Ovary (tissue), 9 donors: ENCODE results near the gene VPS13A. TPM values are rescaled to one million over a fixed set of nuclear protein-coding genes. Genes with fewer than 3 reads are reported as not detected.

Source experiments
- DNase-seq, 5 donors: peaks; one replicate each; pipeline ENCODE4 v3.0.0-alpha.2; 2019 to 2020
- H3K27ac ChIP-seq, 2 donors: fragments of 200-600 bp; one replicate each; pipeline versions ENCODE4 v1.5.1 to v1.8.0; 2019 to 2022
- H3K27me3 ChIP-seq: fragments of 200-600 bp; one replicate; pipeline ENCODE4 v1.8.0; 2022
- H3K36me3 ChIP-seq: fragments of 200-600 bp; sonication (generic); one replicate; pipeline ENCODE4 v1.5.1; 2019
- H3K4me1 ChIP-seq: one replicate; pipeline ENCODE4 v1.8.1; 2013; ENCODE audit warnings: mild to moderate bottlenecking, moderate library complexity; ENCODE audit not compliant: insufficient read depth
- H3K4me3 ChIP-seq: fragments of 200-600 bp; sonication (generic); one replicate; pipeline ENCODE4 v1.5.1; 2017
- H3K9me3 ChIP-seq, 2 donors: fragments of 200-600 bp in 1 of 2; sonication (generic) in 1 of 2; one replicate each; pipeline versions ENCODE4 v1.5.1 to v1.8.1; 2013 to 2019; ENCODE audit warnings: mild to moderate bottlenecking in 1 of 2, moderate library complexity in 1 of 2
- EP300 ChIP-seq: sonication (generic); formaldehyde crosslinking; IDR thresholded peaks from one replicate; pipeline ENCODE4 v1.6.1; 2017; ENCODE audit warnings: antibody characterized with exemption
- POLR2A ChIP-seq: fragments of 450-650 bp; IDR thresholded peaks from one replicate; pipeline ENCODE4 v1.6.1; 2017; ENCODE audit warnings: antibody characterized with exemption, mild to moderate bottlenecking, moderate library complexity
- WGBS, 3 donors: extraction: QIAGEN DNeasy Blood & Tissue Kit in 1 of 3; methylation state at CpG; one replicate each; pipeline versions ENCODE4 v1.1.5 to v1.1.7; 2013 to 2017; 5-methylcytosine and 5-hydroxymethylcytosine counted together
- intact Hi-C, 4 donors: fragments of 100-400 bp; cut with DNase I; formaldehyde crosslinking; loops; one replicate each; pipeline versions ENCODE4 v1.11.0 to v1.15.1; 2022 to 2023
- polyA plus RNA-seq, 2 donors: library from polyadenylated mRNA; stranded (reverse); fragments of 200-250 nt in 1 of 2; fragments of 350-450 nt in 1 of 2; fragmentation: Illumina TruSeq in 1 of 2; extraction: RNeasy Lipid Tissue Mini Kit (QIAGEN cat#74804) in 1 of 2; gene quantifications; one replicate each; pipeline ENCODE4 v1.2.3, GENCODE V29; 2013 to 2014
- total RNA-seq, 7 donors: library from RNA; depleted of rRNA in 2 of 7; stranded (reverse); fragments of >200 nt in 2 of 7; fragmentation: NEBNext Ultra II Directional in 3 of 7; extraction: Animal tissue kit (Norgen Biotek cat#: 25700) in 3 of 7; gene quantifications; one replicate each; pipeline versions ENCODE4 v1.1.0 to v1.2.4, GENCODE V29; 2016 to 2023
- TF ChIP-seq, protein P1 (sequence below), 3 donors: fragments of 450-650 bp in 2 of 3; fragments of 200-600 bp in 1 of 3; IDR thresholded peaks; one replicate each; pipeline versions ENCODE4 v1.5.1 to v1.8.0; 2016 to 2022; ENCODE audit warnings: antibody characterized with exemption in 3 of 3, mild to moderate bottlenecking in 1 of 3
- donor health status: DM: no; HTN: no; CAD: no; lungs with moderate emphysema.
- donor health status: DM: no; HTN: no; CAD: no.
- donor health status: Bipolar disorder and iron deficiency.
- donor health status: DM: yes; HTN: yes; CAD: no.
- donor health status: DM: no; HTN: no; CAD: no.
- donor health status: DM: yes; HTN: yes; CAD: no.

VPS13A gene
- total and polyA plus RNA-seq, 9 donors: 3.5 to 46.6 (median 13.5) TPM

GRCh38 chr9:77422969-77423368 is 245.6 kb downstream of the VPS13A start:
- Histone ChIP-seq H3K9me3 (no peaks in the 10 kb centered on the region), H3K36me3 (no peaks in the 10 kb centered on the region), H3K27me3 (no peaks in the 10 kb centered on the region), H3K4me3 (no peak overlapping the region), H3K27ac (no peak overlapping the region), H3K4me1 (no peaks in the 10 kb centered on the region)
- no peak for DNase-seq
- 95 to 98% (median 97%) methylated on average over 3 of the region's 3 CpGs for WGBS, 3 donors
- TF ChIP-seq, protein P1, sequence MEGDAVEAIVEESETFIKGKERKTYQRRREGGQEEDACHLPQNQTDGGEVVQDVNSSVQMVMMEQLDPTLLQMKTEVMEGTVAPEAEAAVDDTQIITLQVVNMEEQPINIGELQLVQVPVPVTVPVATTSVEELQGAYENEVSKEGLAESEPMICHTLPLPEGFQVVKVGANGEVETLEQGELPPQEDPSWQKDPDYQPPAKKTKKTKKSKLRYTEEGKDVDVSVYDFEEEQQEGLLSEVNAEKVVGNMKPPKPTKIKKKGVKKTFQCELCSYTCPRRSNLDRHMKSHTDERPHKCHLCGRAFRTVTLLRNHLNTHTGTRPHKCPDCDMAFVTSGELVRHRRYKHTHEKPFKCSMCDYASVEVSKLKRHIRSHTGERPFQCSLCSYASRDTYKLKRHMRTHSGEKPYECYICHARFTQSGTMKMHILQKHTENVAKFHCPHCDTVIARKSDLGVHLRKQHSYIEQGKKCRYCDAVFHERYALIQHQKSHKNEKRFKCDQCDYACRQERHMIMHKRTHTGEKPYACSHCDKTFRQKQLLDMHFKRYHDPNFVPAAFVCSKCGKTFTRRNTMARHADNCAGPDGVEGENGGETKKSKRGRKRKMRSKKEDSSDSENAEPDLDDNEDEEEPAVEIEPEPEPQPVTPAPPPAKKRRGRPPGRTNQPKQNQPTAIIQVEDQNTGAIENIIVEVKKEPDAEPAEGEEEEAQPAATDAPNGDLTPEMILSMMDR (IDR thresholded peaks at IDR 0.05): no peak
- no peak for TF ChIP-seq POLR2A
- no peak for TF ChIP-seq EP300
- intact Hi-C loops: no loop called here

GRCh38 chr9:77423841-77424240 is 246.5 kb downstream of the VPS13A start:
- no peak for DNase-seq
- no peaks in the 10 kb centered on the region for H3K9me3 ChIP-seq
- no peaks in the 10 kb centered on the region for H3K36me3 ChIP-seq
- 96 to 98% (median 96%) methylated on average over 3 of the region's 3 CpGs for WGBS, 3 donors
- no peaks in the 10 kb centered on the region for H3K27me3 ChIP-seq
- H3K4me1 ChIP-seq: no peaks in the 10 kb centered on the region
- TF ChIP-seq POLR2A (no peak), EP300 (no peak)
- TF ChIP-seq, protein P1 (IDR thresholded peaks at IDR 0.05): no peak
- intact Hi-C loops: no loop called here
- H3K4me3 ChIP-seq: no peak overlapping the region
- H3K27ac ChIP-seq: no peak overlapping the region

DNA sequence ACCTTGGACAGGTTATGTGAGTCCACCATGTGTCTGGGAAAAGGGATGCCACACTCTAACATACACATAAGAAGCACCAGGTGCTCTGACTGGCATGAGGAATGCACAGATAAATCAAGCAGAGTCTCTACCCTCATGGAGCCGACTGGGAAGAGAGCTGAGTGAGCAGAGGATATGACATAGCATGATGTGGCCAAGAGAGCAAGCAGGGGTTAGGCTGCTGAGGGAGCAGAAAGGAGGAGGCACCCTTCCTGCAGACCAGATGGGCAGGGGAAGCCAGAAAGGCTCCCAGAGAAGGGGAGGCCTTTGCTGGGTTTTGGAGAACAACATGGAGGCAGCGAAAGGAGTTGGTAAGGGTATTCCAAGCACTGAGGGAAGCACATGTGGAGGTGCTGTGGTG is 247.7 kb downstream of the VPS13A start:
- no peak for TF ChIP-seq EP300
- TF ChIP-seq, protein P1 (IDR thresholded peaks at IDR 0.05): no peak
- TF ChIP-seq POLR2A: no peak
- Histone ChIP-seq H3K9me3 (no peaks in the 10 kb centered on the region), H3K36me3 (no peaks in the 10 kb centered on the region), H3K4me1 (no peaks in the 10 kb centered on the region), H3K27me3 (no peaks in the 10 kb centered on the region), H3K27ac (no peak overlapping the region), H3K4me3 (no peak overlapping the region)
- no peak for DNase-seq
- whole genome bisulfite sequencing, 3 donors: 80 to 92% (median 85%) methylated on average over 2 of the region's 2 CpGs
- intact Hi-C loops: no loop called here

GRCh38 chr9:77426712-77427111 is 249.4 kb downstream of the VPS13A start:
- H3K27me3 ChIP-seq: no peaks in the 10 kb centered on the region
- H3K4me3 ChIP-seq: no peak overlapping the region
- TF ChIP-seq EP300: no peak
- no peak for TF ChIP-seq POLR2A
- TF ChIP-seq, protein P1 (IDR thresholded peaks at IDR 0.05): no peak
- no peaks in the 10 kb centered on the region for H3K9me3 ChIP-seq
- 55 to 75% (median 57%) methylated on average over 3 of the region's 3 CpGs for WGBS, 3 donors
- no peak overlapping the region for H3K27ac ChIP-seq
- intact Hi-C loops: no loop called here
- H3K36me3 ChIP-seq: no peaks in the 10 kb centered on the region
- DNase-seq: no peak
- H3K4me1 ChIP-seq: no peaks in the 10 kb centered on the region
